GM19240 (cell line): ENCODE measurements around the gene SNRPD3.
"Not testable (repeated sequence)": the region's sequence is repeated elsewhere in the genome, so short reads cannot be mapped to it uniquely, and the experiment has no call there.

ENCODE experiments used
- DNase-seq: peaks from one replicate; pipeline ENCODE4 v3.0.0; 2011; ENCODE audit warnings: low spot score; ENCODE audit not compliant: insufficient read length

The SNRPD3 gene

DNA sequence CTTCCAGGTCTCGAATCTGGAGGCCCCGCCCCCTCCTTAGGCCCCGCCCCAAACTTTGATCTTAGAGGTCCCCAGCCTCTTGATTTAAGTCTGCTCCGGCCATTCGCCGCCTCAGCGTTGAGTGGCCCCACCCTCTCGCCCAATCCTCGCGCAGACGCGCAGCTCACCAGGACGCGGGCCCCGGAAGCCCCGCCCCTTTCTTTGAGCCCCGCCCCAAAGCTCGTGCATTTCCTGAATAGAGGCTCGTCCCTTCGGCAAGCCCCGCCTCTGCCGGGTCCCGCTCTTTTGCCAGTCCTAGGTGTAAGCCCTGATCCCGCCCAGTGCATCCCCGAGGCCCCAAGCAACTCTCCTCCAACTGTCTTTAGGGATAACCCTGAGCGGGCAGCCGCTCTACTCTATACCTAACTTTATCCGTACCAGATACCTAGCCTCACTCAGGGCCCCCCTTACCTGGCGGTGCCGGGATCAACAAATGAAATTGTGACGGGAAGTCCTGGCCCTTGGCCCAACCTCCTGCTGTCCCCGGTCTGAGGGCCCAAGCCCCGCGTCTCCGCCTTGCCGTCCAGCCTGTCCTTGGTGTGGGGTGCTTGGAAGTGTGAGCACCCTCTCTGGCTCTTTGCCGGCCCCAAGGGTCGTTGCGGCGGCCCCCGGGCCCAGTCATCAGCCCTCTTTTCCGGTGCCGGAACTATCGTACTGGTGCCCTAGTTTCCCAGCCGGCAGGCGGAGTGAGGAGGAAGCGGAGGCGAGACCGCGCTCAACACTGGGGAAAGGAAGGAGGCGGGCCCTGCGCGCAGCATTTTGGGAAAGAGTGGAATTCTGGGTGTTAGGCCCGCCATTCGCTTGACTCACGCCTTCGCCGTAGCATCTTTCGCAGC is at the start of gene SNRPD3:
TSS of gene SNRPD3 (plus strand) at position 835 of the 875 bp plus-strand sequence. CDS start 1,676 bp downstream, outside the sequence.
- DNase-seq, result peak; percentile 94

DNA sequence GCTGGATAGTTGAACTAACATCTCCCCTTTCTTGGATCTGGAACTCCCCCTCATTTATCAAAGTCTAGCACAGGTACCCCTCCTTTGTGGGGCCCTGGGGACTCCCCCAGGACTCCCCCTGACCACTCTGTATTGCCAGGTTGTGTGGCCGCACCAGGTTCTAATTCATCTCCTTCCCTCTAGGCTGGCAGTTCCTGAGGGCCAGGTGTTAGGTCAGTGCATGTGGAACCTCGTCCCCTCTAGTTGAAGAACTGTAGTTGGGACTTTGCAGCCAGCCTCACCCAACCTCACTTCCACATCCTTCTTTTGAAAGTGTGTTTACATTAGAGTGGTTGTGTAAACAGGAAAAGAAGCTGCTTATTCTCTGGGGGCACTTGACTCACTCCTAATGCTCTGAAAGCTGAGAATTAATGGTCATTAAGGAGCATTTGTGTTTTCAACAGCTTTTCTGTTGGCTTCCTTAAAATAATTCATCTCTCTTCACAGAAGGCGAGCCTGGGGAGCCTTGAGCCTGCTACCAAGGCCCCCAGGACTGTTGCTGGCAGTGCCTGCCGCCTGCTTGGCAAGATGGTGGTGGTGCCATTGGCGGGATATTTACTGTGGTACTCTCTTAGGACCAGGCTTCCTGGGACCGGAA is 48.9 kb upstream of the SNRPD3 start:
- no peak for DNase-seq

DNA sequence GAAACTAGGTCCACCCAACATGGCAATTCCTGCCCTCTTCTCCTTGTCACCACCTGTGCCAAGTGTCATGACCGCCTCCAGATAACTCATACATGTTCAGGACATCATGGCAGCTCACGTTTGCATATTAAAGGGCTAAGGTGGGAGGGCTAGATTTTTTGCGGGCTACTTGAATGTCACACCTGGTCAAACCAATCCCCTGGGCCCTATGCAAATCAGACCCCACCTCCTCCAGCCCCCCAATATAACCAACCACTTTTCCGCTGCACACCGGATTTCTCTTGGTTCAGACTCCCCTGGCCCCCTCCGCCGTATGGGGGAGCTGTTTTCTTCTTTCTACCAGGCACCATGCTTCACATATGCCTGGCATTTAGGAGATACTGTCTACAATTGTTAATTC is 48.1 kb upstream of the SNRPD3 start:
- DNase-seq, result no peak

GRCh38 chr22:24510637-24511625 is 44.9 kb upstream of the SNRPD3 start:
- DNase-seq, result no peak

DNA sequence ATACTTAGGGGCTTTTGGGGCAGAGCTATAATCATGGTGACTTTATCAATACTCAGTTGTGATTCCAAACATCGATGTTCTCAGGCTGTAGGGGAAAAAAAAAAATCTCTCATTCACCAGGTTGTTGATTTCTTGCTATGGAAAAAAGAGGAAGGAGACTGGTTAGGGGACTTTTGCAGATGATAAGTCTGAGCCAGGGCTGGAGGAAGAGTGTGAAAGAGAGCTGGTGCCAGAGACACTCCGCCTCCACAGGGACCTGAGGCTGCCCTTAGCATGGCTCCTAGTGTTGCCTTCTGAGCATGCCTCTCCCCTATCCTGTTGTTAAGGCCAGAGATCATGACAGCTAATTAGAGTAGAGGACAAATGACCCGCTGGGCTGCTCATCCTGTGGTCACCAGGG is 43.8 kb upstream of the SNRPD3 start:
- DNase-seq, result no peak

DNA sequence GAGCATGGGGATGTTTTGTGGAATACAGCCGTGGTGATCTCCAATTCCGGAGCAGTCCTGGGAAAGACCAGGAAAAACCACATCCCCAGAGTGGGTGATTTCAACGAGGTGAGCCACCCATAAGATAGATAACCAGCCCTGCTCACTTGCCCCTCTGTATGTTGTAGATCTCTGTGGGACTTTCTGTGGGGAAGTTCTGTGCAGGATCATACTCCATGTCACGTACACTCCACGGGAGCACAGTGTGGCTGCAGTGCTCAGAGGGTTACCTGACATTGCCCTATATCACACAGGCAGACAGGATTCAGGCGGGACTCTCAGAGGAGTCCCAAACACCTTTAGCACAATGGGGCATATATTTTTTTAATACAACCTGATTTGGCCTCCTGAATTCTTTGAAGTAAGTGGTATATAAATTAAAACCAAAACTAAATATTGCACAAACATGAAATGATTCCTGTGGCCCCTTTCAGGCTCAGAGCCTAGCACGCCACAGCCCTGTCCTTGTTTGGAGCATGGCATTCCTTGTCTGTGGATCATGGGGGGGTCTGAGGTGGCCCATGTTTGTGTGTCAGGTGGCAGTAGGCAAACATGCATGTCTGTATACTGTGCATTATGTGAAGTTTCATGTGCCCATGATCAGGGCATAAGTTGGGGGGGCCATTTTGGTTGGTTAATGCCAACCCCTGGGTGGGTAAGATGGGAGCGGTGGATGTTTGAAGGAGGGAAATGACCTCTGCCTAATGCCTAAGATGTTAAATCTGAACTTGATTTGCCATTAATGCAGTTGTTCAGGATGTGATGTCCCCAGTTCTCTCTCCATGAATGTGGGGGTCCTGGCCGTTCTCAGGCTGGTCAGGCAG is 42.2 kb upstream of the SNRPD3 start:
- no peak for DNase-seq

DNA sequence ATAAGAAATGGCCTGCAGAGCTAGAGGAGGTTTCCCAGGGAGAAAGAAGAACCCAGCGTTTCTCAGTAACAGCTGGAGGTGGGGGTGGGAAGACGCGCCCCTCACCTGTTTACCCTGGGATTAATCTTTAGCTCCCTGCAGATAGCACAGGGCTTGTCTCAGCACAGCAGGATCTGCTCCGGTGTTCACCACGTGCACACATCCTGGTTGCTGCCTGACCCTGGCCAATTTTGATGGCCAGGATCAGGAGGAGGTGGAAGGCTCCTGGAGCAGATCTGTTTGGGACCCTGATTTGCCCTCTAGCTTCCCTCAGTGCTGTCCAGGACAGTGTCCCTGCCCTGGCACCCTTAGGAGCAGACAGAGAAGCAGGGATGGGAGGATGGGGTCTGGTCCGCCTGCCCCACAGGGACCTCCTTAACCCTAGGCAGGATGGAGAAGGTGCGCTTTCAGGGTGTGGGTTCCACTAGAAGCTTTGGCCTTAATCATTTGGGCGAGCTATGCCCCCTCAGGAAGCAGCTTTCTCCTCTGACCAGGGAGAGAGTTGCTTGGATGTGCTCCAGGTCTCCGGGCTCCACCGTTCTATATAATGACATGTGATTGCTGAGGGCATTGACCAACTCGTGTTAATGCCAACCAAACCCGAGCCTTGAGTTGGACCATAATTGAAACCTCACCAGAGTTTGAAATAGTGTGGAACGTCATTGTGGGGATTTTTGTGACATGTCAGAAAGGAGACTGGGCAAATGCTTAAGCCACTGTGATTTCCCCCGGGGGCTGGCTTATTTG is 41.4 kb upstream of the SNRPD3 start:
- no peak for DNase-seq

GRCh38 chr22:24515027-24515338 is 40.8 kb upstream of the SNRPD3 start:
- no peak for DNase-seq

DNA sequence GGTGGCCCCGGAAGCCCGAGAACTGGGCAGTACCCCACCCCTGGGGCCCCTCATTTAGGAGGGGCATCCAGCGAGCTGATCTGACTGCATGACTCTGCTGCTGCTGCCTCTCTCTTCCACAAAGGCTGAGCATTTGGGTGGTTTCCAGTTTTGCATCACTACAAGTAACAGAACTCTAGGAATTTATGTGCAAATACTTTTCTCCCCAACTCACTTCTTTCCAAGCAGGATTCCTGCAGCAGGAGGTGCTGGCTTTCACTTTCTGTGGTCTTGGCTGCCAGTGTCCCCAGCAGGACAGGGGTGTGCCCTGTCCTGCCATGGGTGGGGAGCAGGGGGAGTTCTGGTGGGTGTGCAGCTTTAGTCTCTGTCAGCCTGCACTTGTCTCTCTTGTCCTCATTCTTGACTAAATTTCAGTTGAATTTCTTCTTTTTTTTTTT is 39.5 kb upstream of the SNRPD3 start:
- DNase-seq, result no peak

GRCh38 chr22:24517446-24517845 is 38.4 kb upstream of the SNRPD3 start:
- no peak for DNase-seq

DNA sequence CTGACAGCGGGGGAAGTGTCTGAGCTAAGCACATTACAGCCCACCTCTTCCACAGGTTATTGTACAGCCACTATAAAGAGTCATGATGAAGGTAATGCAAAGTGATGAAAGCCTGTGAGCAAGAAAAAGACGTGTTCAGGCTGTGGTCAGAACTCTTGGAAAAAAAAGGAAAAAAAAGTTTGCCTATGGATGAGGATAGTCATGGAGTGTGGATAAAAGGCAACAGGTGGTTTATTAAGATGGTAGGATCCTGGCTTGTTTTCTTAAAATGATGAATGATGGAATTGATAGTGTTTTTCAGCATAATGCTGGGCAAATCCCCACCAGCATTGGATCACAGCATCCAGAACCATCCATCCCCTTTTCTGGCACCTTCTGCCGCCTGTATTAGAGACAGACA is 37.6 kb upstream of the SNRPD3 start:
- no peak for DNase-seq

DNA sequence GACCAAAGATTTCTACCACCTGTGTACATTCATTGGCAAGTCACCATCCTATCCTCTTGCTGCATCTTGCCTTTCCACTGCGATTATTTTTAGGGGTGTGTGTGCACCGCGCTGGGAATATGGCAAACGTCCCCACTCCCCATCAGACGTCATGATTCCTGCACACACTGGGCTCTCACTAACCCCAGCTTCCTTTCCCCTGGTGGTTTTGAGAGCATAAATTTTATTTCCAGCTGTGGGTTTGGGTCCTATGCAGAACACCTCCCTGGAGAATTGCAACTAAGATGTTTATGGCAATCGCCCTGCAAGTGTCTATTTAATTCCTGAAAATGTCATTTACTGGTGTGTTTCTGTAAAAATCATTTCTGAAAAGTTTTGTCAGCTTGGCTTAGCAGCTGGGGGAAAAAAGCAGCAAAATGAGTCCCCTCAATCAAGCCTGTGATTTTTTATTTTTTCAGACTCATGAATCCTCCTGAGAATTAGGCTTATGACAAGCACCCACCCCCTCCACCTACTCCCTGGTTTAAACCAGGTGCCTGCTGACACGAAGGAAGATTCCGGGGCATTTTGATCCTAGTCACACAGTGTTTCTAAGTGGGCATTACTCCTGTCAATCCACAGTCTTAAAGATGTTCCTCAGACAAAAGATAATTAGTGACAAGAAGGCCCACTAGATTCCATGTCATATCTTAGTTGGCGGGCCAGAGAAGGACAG is 36.9 kb upstream of the SNRPD3 start:
- no peak for DNase-seq

GRCh38 chr22:24519496-24519895 is 36.3 kb upstream of the SNRPD3 start:
- DNase-seq, result no peak

- DNase-seq, result no peak
These were observed 34.0 kb upstream of the SNRPD3 start for GRCh38 chr22:24521791-24522245.

GRCh38 chr22:24523873-24524272 is 31.9 kb upstream of the SNRPD3 start:
- no peak for DNase-seq

DNA sequence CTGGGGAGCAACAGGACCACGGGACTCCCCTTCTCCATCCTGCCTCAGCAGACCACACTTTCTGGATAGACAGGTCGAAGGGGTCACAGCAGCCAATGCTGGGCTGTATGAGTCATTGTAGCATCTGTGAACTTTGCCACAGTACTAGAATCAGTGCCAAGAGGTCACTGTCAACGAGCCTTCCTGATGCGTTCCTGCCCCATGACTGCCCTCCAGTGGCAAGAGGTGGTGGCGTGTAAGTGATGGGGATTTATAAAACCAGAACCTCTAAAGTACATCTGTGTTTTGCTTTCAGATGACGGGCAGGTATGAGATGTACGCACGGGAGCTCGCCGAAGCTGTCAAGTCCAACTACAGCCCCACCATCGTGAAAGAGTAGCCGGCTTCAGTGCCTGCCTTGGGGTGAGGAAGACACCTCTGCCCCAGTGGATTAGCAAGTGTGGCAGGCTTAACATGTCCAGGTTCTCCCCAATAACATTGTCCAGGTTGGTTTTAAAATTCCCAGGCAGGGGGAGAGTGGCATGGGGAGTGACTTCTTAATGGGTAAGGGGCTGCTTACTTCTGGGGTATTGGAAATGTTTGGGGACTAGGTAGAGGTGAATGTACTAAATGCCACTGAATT is 30.3 kb upstream of the SNRPD3 start:
- peak; percentile 87 for DNase-seq

- no peak for DNase-seq
These were observed 29.6 kb upstream of the SNRPD3 start for GRCh38 chr22:24526191-24526590.

- no peak for DNase-seq
These were observed 25.9 kb upstream of the SNRPD3 start for GRCh38 chr22:24529898-24530297.

DNA sequence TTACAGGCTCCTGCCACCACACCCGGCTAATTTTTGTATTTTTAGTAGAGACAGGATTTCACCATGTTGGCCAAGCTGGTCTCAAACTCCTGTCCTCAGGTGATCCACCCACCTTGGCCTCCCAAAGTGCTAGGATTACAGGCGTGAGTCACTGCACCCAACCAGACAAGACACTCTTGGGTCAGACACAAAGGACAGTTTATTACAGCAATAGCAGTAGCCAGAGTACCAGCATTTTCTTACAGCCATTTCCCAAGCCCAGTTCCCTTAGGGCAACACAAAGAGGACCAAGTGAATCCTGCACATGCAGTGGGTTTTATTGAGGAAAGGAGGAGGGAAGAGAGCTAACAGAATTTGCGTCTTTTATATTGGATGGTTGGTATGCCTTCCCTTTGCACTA is 24.8 kb upstream of the SNRPD3 start:
- not testable (repeated sequence) for DNase-seq
